GM18873 (cell line): ENCODE data around the gene TAAR5.
"Not testable (repeated sequence)": the region's sequence is repeated elsewhere in the genome, so short reads cannot be mapped to it uniquely, and the experiment has no call there.

ENCODE experiments used
- ATAC-seq: cut with Tn5 transposase; IDR thresholded peaks from one replicate; pipeline ENCODE4 v1.9.1; 2021; ENCODE audit warnings: mild to moderate bottlenecking, moderate library complexity, moderate number of reproducible peaks; ENCODE audit not compliant: unreplicated experiment, low FRiP score

The TAAR5 gene, protein sequence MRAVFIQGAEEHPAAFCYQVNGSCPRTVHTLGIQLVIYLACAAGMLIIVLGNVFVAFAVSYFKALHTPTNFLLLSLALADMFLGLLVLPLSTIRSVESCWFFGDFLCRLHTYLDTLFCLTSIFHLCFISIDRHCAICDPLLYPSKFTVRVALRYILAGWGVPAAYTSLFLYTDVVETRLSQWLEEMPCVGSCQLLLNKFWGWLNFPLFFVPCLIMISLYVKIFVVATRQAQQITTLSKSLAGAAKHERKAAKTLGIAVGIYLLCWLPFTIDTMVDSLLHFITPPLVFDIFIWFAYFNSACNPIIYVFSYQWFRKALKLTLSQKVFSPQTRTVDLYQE

DNA sequence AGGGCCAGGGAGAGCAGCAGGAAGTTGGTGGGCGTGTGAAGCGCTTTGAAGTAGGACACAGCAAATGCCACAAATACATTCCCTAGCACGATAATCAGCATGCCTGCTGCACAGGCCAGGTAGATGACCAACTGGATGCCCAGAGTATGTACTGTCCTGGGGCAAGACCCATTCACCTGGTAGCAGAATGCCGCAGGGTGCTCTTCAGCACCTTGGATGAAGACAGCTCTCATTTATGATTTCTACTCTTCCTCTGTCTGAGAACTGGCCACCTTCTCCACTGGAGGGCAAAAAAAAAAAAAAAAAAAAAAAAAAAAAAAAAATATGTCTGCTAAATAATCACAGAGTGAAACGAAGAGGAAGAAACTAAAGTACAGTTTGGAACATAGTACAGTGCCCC, at the start of gene TAAR5:
Gene TAAR5 (minus strand): TSS at position 288 of the 400 bp plus-strand sequence. CDS start 55 bp downstream, at position 233.
- no peak for ATAC-seq

DNA sequence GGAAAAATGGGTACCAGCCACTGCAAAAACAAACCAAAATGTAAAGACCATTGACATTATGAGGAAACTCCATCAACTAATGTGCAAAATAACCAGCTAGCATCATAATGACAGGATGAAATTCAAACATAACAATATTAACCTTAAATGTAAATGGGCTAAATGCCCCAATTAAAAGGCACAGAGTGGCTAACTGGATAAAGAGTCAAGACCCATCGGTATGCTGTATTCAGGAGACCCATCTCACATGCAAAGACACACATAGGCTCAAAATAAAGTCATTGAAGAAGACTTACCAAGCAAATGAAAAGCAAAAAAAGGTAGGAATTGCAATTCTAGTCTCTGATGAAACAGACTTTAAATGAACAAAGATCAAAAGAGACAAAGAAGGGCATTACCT, 47.6 kb upstream of the TAAR5 start:
- not testable (repeated sequence) for ATAC-seq

DNA sequence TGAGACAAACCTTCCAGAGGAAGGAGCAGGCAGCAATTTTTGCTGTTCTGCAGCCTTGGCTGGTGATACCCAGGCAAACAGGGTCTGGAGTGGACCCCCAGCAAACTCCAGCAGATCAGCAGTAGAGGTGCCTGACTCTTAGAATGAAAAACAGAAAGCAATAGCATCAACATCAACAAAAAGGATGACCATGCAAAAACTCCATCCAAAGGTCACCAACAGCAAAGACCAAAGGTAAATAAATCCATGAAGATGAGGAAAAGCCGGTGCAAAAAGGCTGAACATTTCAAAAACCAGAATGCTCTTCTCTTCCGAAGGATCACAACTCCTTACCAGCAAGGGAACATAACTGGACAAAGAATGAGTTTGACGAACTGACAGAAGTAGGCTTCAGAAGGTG, 46.4 kb upstream of the TAAR5 start:
- ATAC-seq = not testable (repeated sequence)

DNA sequence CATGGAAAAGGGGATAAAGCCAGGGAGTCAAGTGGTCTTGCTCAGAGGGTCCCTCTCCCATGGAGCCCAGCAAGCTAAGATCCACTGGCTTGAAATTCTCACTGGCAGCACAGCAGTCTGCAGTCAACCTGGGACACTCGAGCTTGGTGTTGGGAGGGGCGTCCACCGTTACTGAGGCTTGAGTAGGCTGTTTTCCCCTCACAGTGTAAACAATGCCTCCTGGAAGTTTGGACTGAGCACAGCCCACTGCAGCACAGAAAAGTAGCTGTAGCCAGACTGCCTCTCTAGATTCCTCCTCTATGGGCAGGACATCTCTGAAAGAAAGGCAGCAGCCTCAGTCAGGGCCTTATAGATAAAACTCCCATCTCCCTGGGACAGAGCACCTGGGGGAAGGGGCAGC, 45.7 kb upstream of the TAAR5 start:
- not testable (repeated sequence) for ATAC-seq

DNA sequence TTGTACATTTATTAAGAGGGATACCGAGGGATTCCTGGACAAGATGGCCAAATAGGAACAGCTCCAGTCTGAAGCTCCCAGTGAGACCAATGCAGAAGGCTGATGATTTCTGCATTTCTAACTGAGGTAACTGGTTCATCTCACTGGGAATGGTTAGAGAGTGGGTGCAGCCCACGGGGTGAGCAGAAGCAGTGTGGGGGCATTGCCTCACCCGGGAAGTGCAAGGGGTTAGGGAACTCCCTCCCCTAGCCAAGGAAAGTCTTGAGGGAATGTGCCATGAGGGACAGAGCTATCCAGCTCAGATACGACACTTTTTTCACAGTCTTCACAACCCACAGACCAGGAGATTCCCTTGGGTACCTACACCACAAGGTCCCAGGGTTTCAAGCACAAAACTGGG, 45.3 kb upstream of the TAAR5 start:
- ATAC-seq = no peak

DNA sequence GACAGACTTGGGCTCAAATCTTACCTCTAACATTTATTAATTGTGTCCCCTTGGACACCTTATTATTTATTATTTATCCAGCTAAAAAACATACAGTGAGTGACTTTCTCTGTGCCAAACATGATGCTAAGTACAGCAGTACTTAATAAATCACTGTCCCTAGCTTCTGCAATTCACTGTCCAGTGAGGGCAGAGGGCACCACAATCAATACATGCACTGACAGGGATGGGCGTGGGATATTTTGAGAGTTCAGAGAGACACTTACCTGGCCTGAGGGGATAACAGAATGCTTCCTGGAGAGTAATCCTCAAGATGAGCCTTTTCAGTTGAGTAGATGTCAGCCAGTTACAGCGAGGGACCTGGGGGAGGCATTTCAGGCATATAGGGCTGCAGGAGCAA, 43.8 kb upstream of the TAAR5 start:
- ATAC-seq = no peak

DNA sequence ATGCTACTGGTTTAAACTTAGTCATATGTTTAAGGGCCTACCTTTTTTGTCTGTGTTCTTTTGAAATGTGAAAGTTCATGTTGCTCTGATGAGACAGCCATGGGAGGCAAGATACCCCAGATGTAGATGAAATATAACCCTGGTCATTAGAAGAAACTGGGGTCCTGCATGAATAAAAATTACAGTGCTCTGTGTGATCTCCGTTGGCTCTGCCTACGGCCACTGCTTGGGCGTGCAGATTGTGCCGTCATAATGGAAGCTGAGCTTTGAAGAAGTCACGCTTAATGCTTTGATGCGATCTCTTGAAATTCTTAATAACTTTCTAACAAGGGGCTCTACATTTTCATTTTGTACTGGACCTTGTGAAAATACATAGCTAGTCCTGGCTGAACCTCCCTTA, 34.6 kb upstream of the TAAR5 start, which contains the start of gene TAAR2:
Gene TAAR2 (minus strand): TSS at position 101 of the 400 bp plus-strand sequence. CDS start 0 bp downstream, at position 101.
- no peak for ATAC-seq

DNA sequence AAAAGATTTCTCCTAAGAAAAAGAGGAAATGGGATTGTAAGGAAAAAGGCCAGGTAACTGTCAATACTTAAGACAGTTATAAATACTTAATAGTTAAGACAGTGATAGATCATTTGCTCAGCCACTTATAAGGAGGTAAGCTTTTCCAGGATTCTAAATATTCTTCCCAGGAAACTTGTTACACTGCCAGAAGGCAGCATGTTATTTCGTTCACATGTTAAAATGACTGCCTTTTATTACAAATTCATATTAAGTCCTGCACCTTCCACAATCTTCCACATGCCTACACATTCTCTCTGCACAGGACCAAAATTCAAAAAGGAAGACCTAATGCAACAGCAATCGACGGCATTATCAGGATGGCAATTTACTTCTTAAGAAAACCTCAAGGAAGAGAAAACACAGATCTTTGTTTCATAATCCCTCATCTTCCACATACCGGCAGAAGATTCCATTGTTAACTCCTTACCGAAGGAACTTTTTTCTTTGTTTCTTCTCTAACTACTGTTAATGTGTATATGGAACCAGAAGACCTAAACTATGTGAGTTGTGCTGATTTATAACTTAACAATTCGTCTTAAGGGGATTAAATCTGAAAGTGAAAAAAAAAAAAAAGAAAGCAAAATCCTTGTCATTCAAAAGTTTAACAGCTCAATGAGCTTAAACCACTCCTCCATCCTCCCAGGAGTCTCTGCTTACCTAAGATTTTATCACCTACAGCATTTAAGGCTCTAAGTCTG, 33.7 kb upstream of the TAAR5 start:
- ATAC-seq = no peak

DNA sequence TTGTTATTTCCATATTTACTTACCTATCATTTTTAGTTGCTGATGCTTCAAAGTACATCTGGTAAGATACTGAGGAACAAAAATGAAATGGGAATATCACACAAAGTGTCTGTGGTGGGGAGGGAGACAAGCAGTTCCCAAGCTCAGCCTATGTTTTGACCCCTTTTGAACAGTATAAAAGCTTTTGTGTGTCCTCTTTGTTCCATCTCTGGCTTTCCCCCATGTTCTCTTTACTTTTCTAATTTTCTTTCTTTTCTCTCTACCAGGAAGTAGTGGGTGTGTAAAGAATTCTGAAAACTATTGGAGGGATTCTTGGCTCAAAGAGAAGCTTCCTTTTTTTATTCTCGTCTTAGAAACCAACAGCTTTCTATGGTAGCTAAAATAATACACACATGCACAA, 27.1 kb upstream of the TAAR5 start:
- no peak for ATAC-seq

DNA sequence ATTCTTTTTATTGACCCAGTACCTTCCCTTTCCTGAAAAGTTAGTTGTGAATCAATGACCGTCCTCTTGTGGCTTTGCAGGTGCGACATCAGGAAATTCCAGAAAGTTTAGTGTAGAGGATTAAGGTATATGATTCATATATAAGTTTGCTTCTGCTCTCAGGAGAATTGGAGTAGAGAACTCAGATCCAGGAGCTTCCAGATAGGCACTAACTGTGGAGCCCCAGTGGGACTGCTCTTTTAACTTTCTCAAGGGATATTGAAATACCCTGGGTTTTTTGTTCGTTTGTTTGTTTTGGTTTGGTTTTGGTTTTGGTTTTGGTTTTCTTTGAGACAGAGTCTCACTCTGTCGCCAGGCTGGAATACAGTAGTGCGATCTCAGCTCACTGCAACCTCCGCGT, 25.0 kb upstream of the TAAR5 start:
- ATAC-seq = peak; percentile 72

DNA sequence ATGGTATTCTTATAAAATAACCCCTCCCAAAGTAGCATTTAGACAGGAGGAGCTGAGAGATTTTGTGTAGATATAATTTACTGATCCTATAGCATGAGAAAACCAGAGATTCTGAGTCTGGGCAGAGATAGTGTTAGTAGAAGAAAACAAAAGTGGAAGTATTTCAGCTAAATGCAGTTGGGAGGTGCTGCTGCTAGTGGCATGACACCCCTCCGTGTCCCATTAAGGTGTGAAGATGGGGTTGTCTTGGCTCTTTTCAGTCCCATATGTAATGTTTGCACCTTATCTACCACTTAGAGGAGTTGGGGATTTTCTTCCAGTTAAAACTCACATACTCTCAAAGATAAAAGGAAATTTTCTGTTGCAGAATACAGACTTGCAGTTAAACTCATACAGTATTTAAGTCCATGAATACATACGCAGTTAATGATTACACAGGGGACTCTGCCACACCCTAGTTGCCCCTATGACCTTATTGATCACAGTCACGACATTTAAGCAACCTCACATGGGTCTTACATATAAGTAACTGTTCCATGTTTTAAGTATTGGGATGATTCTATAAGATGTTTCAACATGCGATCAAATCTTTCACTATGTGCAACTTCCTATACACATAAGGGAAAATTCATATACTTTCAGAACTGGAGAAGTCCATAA, 23.0 kb upstream of the TAAR5 start:
- no peak for ATAC-seq

DNA sequence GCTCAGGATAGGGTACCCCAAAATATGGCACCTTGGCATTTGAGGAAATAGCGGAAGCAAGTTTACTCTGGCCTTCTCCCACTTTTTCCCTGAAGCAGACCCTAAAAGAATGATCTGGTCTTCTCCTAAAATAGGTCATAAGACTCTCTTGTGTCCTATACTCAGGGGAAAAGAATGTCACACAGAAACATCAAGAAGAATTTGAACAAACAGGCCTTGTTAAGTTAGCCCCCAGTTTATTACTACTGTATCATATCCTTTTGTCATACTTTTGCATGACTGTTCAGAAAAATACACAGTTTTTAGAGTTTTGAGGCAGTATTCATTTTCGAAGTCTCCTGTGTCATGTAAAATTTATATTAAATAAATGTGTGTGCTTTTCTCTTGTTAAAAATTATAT, 22.1 kb upstream of the TAAR5 start:
- no peak for ATAC-seq

DNA sequence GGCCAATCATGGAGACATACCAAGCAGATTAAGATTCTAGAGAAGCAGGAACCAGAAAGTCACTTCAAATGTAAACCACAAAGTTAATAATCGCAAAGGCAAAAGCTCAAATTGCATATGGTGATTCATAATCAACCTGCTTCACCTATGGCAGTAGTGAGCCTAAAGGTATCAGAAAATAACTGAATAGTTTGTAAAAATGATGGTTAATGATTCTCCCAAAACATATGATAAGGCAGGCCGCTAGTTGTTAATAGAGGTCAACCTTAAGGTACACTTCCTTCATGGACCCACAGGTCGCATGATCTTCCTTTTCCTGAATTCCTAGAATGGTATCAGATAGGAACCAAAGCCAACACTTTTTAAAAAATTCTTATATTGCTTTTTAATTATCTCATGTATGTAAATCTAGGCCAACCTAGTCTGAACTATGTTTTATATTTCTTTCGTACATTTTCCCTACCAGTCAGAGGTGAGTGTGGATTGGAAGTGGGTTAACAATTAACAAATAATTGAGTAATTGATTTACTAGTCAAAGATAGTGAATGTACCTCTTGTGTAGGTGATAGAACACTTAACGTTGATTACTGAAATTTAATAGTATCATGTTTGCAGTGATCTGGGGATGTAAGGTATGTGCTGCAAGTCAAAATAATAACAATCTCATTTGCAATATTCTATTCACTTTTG, 18.1 kb upstream of the TAAR5 start:
- peak; percentile 78 for ATAC-seq

DNA sequence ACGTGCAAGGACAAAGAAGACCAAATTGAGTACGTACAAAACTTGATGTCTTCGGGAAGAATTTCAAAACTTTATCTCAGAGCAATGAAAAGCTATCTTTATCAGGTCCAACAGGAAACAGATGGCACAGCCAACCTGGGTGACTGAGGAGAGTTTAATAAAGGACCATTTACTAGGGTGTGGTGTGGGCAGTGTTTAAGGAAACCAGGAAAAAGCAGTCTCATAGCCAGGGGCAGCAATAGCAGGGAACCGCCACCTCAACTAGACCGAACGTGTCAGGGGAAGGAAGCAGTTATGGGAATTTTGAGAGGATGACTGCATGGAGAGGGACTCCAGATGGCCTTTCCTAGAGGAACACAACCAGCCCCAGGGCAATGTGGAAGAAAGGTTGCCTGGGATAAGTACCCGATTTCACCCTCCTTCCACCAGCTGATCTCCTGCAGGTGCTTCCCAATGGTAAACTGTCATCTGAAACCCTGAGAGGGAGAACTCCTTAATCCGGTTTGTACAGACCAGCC, 15.2 kb upstream of the TAAR5 start:
- ATAC-seq = no peak

DNA sequence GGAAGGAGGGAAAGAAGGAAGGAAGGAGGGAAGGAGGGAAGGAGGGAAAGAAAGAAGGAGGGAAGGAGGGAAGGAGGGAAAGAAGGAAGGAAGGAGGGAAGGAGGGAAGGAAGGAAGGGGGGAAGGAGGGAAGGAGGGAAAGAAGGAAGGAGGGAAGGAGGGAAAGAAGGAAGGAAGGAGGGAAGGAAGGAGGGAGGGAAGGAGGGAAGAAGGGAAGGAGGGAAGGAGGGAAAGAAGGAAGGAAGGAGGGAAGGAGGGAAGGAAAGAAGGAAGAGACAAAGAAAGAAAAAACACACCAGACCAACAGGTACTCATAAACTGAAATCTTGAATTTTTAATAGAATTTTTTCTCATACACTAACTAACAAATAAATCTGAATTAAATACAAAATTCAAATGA, 11.4 kb upstream of the TAAR5 start:
- not testable (repeated sequence) for ATAC-seq

DNA sequence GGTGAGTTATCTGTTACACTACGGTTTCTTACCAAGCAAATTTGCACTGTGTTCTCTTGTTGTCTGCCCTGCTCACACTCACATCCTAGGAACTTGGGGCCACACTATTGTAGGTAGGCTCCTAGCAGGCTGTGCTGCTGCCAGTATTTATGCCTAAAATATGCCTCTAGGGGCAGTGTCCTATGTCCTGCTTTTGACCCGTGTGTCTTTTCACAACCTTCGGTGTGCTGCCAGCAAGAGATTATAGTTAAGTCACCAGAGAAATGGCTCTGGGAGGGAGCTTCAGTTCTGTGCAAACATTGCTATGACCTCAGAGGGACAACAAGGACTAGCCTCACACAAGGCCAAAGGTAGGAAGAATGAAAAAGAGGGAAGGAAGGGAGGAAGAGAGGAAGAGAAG, 8.9 kb upstream of the TAAR5 start:
- ATAC-seq = no peak

DNA sequence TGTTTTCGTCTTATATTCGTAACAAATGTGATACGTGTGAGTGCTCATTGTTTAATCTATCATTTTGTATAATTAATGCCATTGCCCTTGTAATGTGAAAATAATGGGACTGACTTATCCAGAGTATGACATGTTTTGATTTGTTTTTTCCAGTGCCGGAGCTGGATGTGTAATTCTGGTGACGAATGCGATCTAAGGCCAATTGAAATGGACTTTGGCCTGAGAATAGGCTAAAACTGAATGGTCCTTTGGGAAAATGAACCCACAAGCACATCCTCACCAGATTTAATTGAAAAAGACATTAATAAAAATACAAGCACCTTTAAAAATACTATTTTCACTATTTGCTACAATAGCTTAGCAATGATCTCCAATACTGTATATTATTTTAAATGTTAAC, 6.7 kb upstream of the TAAR5 start:
- ATAC-seq = no peak

DNA sequence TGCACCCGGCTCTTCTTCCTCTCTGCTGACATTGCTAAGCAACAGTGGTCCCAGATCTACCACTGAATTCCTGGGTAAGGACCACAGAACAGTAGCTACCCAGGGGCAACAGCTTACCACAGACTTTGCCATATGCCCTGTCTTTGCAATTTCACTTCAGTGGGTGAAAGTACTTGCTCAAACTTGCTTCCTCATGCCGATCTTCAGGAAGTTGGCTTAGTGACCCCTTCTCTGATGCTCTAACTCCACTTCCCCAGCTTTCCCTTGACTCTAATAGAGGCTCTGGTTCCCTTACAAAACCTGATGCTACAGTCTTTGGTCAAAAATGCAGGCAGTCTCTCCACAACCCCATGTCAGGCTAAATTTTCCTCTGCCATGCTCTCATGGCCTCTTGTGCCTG, 3.3 kb upstream of the TAAR5 start:
- ATAC-seq = no peak

DNA sequence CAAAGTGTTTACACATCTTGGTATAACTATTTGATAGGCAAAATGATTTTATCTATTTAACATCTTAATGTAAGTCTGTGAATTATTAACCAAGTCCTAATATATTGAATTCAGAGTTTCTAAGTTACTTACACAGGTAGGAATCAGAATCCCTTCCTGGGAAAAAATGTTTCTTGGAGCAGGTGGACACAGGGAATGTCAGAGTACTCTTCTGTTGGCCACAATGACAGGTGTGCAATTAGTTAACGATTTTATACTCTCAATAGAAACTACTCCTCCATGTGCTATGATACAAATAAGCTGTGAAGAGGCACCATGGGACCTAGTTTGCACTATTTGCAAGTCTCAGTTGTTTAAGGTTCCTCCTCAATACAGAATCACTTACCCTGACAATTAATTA, 821 bp upstream of the TAAR5 start:
- no peak for ATAC-seq

DNA sequence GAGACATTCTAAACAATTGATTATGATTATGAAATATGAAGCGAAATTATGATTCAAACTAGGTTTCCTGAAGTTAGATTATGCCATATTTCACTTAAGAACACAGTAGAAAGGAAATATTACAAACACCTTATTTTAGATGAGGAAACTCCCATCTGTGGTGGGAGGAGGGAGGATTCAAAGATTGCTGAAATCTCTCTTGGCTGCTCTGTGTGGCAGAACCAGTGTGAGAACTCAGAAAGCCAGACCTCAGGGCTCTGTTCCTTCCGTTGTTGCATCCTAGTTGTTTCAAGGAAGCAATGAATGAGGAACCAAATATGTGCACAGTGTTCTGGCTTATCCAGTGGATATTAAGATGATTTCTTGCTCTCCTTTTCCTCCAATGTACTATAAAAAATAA, 2.1 kb downstream of the TAAR5 start:
- ATAC-seq = no peak

DNA sequence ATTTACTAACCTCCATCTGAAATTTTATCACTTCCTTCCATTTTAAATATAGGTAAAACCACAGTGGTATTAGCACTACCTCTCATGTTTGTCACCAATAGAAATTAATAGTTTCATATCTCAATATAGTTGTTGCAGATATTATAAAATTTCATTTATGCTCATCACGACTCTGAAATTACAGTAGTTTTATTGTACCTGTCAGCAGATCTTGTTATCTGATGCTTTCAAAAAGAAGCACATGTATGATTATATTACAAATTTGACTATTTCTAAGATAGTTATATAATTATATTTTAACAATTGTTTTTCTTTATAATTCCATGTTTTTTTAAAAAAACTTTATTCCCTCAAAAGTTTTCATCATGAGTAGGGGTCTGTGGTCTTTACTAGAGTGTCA, 4.8 kb downstream of the TAAR5 start:
- ATAC-seq = no peak
